GM12878 (cell line): Measurements from ENCODE around the gene SYPL2. TPM values are rescaled to one million over a fixed set of nuclear protein-coding genes. Genes with fewer than 3 reads are reported as not detected.

Experiments used
- ATAC-seq: fragments of 200-7000 bp; cut with Tn5 transposase; 3 replicates; pipeline ENCODE4 v1.9.1; 2020; ENCODE audit warnings: mild to moderate bottlenecking, moderate library complexity
- BruUV-seq: library from RNA; stranded (reverse); fragments of 400-500 nt; replicated peaks from 2 replicates; lab custom pipeline; 2021; lab: Mats Ljungman, UMichigan
- CTCF ChIA-PET: fragments of 300-600 bp; sonication (Branson Sonifier 250); formaldehyde crosslinking; extraction: SDS; loops from one replicate; lab custom pipeline; 2021; ENCODE audit warnings: inconsistent platforms; lab: Yijun Ruan, JAX
- POLR2A ChIA-PET: fragments of 350-600 bp; formaldehyde crosslinking; extraction: SDS; loops from one replicate; lab custom pipeline; 2021; ENCODE audit warnings: inconsistent platforms; lab: Charles Lee
- RAD21 ChIA-PET: fragments of 300-600 bp; sonication (Branson Sonifier 250); formaldehyde crosslinking; loops from one replicate; lab custom pipeline; 2023; ENCODE audit warnings: antibody characterized with exemption; ENCODE audit not compliant: unreplicated experiment; lab: Charles Lee
- SMC1A ChIA-PET: fragments of 300-600 bp; sonication (Branson Sonifier 250); formaldehyde crosslinking; loops from one replicate; lab custom pipeline; 2023; ENCODE audit not compliant: unreplicated experiment, uncharacterized antibody; lab: Charles Lee
- DNase-seq: peaks from one replicate; pipeline ENCODE4 v3.0.0-alpha.2; 2011; ENCODE audit warnings: low read depth, low spot score
- FAIRE-seq: peaks from 3 replicates; lab custom pipeline; 2011; peaks lifted over from hg19 to GRCh38; lab: Jason Lieb, UNC
- H2AFZ ChIP-seq: 2 replicates; pipeline ENCODE4 v1.6.0; 2011; ENCODE audit warnings: low read depth, low read length, control low read depth; ENCODE audit not compliant: control insufficient read depth
- H3K27ac ChIP-seq: 2 replicates; pipeline ENCODE4 v1.5.1; 2011; ENCODE audit warnings: control low read depth; ENCODE audit not compliant: control insufficient read depth, insufficient read depth
- H3K27me3 ChIP-seq, 2 experiments: replicated peaks in 1 of 2; 2 replicates each; pipeline versions ENCODE4 v1.6.0 to v1.6.1; 2011; ENCODE audit warnings: low read length in 1 of 2; ENCODE audit not compliant: control insufficient read depth in 2 of 2, insufficient read depth in 2 of 2
- H3K36me3 ChIP-seq, 2 experiments: 2 replicates each; pipeline ENCODE4 v1.5.1; 2011; ENCODE audit warnings: low read length in 1 of 2; ENCODE audit not compliant: control insufficient read depth in 2 of 2, insufficient read depth in 2 of 2
- H3K4me1 ChIP-seq: 2 replicates; pipeline ENCODE4 v1.6.1; 2011; ENCODE audit warnings: mild to moderate bottlenecking, low read length, moderate library complexity, mixed read lengths; ENCODE audit not compliant: control insufficient read depth, insufficient read depth
- H3K4me2 ChIP-seq: 2 replicates; pipeline ENCODE4 v1.6.0; 2011; ENCODE audit warnings: control low read depth; ENCODE audit not compliant: control insufficient read depth, insufficient read depth
- H3K4me3 ChIP-seq: fragments of 200-600 bp; sonication (generic); 2 replicates; pipeline ENCODE4 v1.5.1; 2016
- H3K79me2 ChIP-seq: 2 replicates; pipeline ENCODE4 v1.6.0; 2011; ENCODE audit warnings: low read length; ENCODE audit not compliant: control insufficient read depth, insufficient read depth
- H3K9ac ChIP-seq: 2 replicates; pipeline ENCODE4 v1.8.0; 2011; ENCODE audit warnings: low read length, control low read depth, mixed read lengths; ENCODE audit not compliant: control insufficient read depth, insufficient read depth
- H3K9me3 ChIP-seq: replicated peaks from 3 replicates; pipeline ENCODE4 v1.5.1; 2011; ENCODE audit warnings: mild to moderate bottlenecking, low read length; ENCODE audit not compliant: control insufficient read depth, insufficient read depth
- H4K20me1 ChIP-seq: 2 replicates; pipeline ENCODE4 v1.6.0; 2011; ENCODE audit not compliant: control insufficient read depth, insufficient read depth
- BCL11A ChIP-seq: IDR thresholded peaks from 2 replicates; pipeline ENCODE4 v1.6.1; 2011; ENCODE audit warnings: low read depth, low read length
- CEBPB ChIP-seq, 2 experiments: fragments of 150-350 bp in 1 of 2; IDR thresholded peaks; 2 replicates each; pipeline ENCODE4 v1.6.1; 2012 to 2014; ENCODE audit warnings: low read depth in 2 of 2, low read length in 2 of 2, borderline replicate concordance in 1 of 2, inconsistent platforms in 1 of 2
- EP300 ChIP-seq, 2 experiments: fragments of 150-350 bp in 1 of 2; IDR thresholded peaks; 2 replicates each; pipeline ENCODE4 v1.6.1; 2011 to 2012; ENCODE audit warnings: low read depth in 2 of 2, low read length in 2 of 2, borderline replicate concordance in 1 of 2, improper control_type of control experiment in 1 of 2, inconsistent platforms in 1 of 2; ENCODE audit not compliant: control insufficient read depth in 1 of 2
- JUND ChIP-seq: IDR thresholded peaks from 2 replicates; pipeline ENCODE4 v1.6.1; 2012; ENCODE audit warnings: low read depth, mild to moderate bottlenecking, low read length, improper control_type of control experiment, moderate library complexity
- NR2C1 ChIP-seq: fragments of 450-650 bp; IDR thresholded peaks from 2 replicates; pipeline ENCODE4 v1.6.1; 2017; ENCODE audit warnings: antibody characterized with exemption, mild to moderate bottlenecking, moderate library complexity
- POU2F2 ChIP-seq: IDR thresholded peaks from 3 replicates; pipeline ENCODE4 v1.6.1; 2011; ENCODE audit warnings: low read depth, mild to moderate bottlenecking, low read length, borderline replicate concordance
- RELA ChIP-seq: fragments of 450-650 bp; IDR thresholded peaks from 2 replicates; pipeline ENCODE4 v1.8.0; 2014; ENCODE audit warnings: borderline replicate concordance; ENCODE audit not compliant: partially characterized antibody
- REST ChIP-seq: IDR thresholded peaks from 2 replicates; pipeline ENCODE4 v1.6.1; 2012; ENCODE audit warnings: mild to moderate bottlenecking, low read depth, low read length
- TBL1XR1 ChIP-seq: IDR thresholded peaks from 2 replicates; pipeline ENCODE4 v1.6.1; 2012; ENCODE audit warnings: low read depth, low read length, improper control_type of control experiment
- TCF7 ChIP-seq: IDR thresholded peaks from 2 replicates; pipeline ENCODE4 v1.6.1; 2014; ENCODE audit warnings: antibody characterized with exemption, borderline replicate concordance
- YBX1 ChIP-seq: fragments of 450-650 bp; IDR thresholded peaks from 2 replicates; pipeline ENCODE4 v1.6.1; 2016; ENCODE audit warnings: antibody characterized with exemption
- WGBS: methylation state at CpG from one replicate; pipeline ENCODE4 v1.1.6; 2016; ENCODE audit warnings: low lambda C conversion rate; ENCODE audit not compliant: insufficient replicate concordance, insufficient coverage; ENCODE audit errors: missing lambda C conversion rate; 5-methylcytosine and 5-hydroxymethylcytosine counted together
- in situ Hi-C: fragments of 300-500 bp; cut with MboI; formaldehyde crosslinking; loops from 9 replicates; pipeline ENCODE4 v1.14.3; 2018; ENCODE audit warnings: mixed read lengths
- intact Hi-C: fragments of 100-400 bp; cut with micrococcal nuclease; formaldehyde crosslinking; loops from one replicate; pipeline ENCODE4 v1.14.2; 2022; ENCODE audit not compliant: unreplicated experiment
- polyA plus RNA-seq, 11 experiments: library from polyadenylated mRNA; depleted of rRNA in 4 of 11; unstranded in 6 of 11; stranded (reverse) in 5 of 11; fragments of >200 nt; fragmentation: Nextera tagmentation in 4 of 11; fragmentation: Illumina TruSeq in 1 of 11; extraction: Ambion mirVana in 4 of 11; extraction: Trizol in 1 of 11; gene quantifications; 1 replicate in 1 of 11; 2 replicates in 10 of 11; pipeline versions ENCODE4 v1.2.1 to v1.2.3, GENCODE V29; 2011 to 2016; ENCODE audit warnings: inconsistent platforms in 2 of 11, missing spikeins in 2 of 11, low read depth in 1 of 11
- total RNA-seq, 4 experiments: library from RNA; depleted of rRNA in 3 of 4; stranded (reverse); fragments of >200 nt in 3 of 4; fragmentation: Illumina TruSeq in 1 of 4; extraction: Trizol in 1 of 4; gene quantifications; 2 replicates each; pipeline versions ENCODE4 v1.2.1 to v1.2.3, GENCODE V29; 2013 to 2021
- TF ChIP-seq, protein P1 (sequence below), 3 experiments: IDR thresholded peaks in 2 of 3; conservative IDR thresholded peaks in 1 of 3; 2 replicates each; pipeline ENCODE4 v1.5.1; 2011; ENCODE audit warnings: low read depth in 3 of 3, low read length in 3 of 3, mild to moderate bottlenecking in 3 of 3, control low read depth in 2 of 3, moderate library complexity in 2 of 3, inconsistent platforms in 1 of 3, mixed read lengths in 1 of 3; ENCODE audit not compliant: control insufficient read depth in 2 of 3, insufficient read depth in 1 of 3; ENCODE audit errors: extremely low read depth in 1 of 3
- TF ChIP-seq, protein P2 (sequence below): IDR thresholded peaks from 2 replicates; pipeline ENCODE4 v1.6.1; 2012; ENCODE audit warnings: low read depth, low read length, improper control_type of control experiment

The SYPL2 gene
- total and polyA plus RNA-seq, 10 of the 15 experiments (the other 5 are each of a cell fraction or from before 2014, with no cell fraction given), result 0.04 to 0.11 (median 0.06) TPM; not detected in 3

GRCh38 chr1:109521002-109521951 lies 54.9 kb downstream of the SYPL2 start (continued):
- TF ChIP-seq BCL11A (no peak), YBX1 (no peak)
- TF ChIP-seq, all 136 proteins: peak for 0

- BruUV-seq, result no TSS peak
- intact Hi-C loops (no loop called here), in situ Hi-C loops (no loop called here)
- ATAC-seq (no peak), DNase-seq (no peak), FAIRE-seq (no peak)
- Histone ChIP-seq H3K27me3 (peaks cover 0 to 3% of the 10 kb centered on the region in 2 experiments; a peak in 3 of 4 replicates), H3K9me3 (no peaks in the 10 kb centered on the region), H3K4me1 (peaks cover 5% of the 10 kb centered on the region), H3K27ac (no peak overlapping the region), H3K79me2 (no peaks in the 10 kb centered on the region), H3K4me3 (no peak overlapping the region), H4K20me1 (no peaks in the 10 kb centered on the region), H3K4me2 (no peak overlapping the region), H2AFZ (no peak overlapping the region), H3K36me3 (no peaks in the 10 kb centered on the region), H3K9ac (no peak overlapping the region)
- ChIA-PET SMC1A (interaction anchor here (12.8 kb wide), 1 partner anchor 13 kb away, joined by 205 read pairs; the partner anchor contains the start of gene AMIGO1), CTCF (interaction anchor here (1.0 to 21.3 kb wide), 3 partner anchors 10 to 21 kb away, joined by 3 to 1280 read pairs (median 7); partner anchors contain the start of genes AMIGO1 and CYB561D1), RAD21 (interaction anchor here (1.0 to 1.2 kb wide), 2 partner anchors 8 to 13 kb away, joined by 3 read pairs; no protein-coding TSS in a partner anchor), POLR2A (no interaction called here)
- 45% methylated on average over 7 of the region's 7 CpGs for WGBS
- TF ChIP-seq TBL1XR1 (no peak), CEBPB (IDR thresholded peaks at IDR 0.05; ENCODE audit: borderline replicate concordance in 1 of 2, low read depth in 2 of 2, low read length in 2 of 2) (no peak), EP300 (IDR thresholded peaks at IDR 0.05; ENCODE audit: borderline replicate concordance in 1 of 2, control insufficient read depth in 1 of 2, low read depth in 2 of 2, low read length in 2 of 2) (no peak), TCF7 (no peak), REST (no peak), NR2C1 (no peak), RELA (no peak), POU2F2 (no peak), JUND (no peak)
- TF ChIP-seq, protein P1, sequence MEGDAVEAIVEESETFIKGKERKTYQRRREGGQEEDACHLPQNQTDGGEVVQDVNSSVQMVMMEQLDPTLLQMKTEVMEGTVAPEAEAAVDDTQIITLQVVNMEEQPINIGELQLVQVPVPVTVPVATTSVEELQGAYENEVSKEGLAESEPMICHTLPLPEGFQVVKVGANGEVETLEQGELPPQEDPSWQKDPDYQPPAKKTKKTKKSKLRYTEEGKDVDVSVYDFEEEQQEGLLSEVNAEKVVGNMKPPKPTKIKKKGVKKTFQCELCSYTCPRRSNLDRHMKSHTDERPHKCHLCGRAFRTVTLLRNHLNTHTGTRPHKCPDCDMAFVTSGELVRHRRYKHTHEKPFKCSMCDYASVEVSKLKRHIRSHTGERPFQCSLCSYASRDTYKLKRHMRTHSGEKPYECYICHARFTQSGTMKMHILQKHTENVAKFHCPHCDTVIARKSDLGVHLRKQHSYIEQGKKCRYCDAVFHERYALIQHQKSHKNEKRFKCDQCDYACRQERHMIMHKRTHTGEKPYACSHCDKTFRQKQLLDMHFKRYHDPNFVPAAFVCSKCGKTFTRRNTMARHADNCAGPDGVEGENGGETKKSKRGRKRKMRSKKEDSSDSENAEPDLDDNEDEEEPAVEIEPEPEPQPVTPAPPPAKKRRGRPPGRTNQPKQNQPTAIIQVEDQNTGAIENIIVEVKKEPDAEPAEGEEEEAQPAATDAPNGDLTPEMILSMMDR (IDR thresholded peaks at IDR 0.05 in 2 of 3, conservative IDR thresholded peaks at IDR 0.05 in 1 of 3; ENCODE audit: control insufficient read depth in 2 of 3, extremely low read depth in 1 of 3, insufficient read depth in 1 of 3, low read depth in 3 of 3, low read length in 3 of 3), result no peak
- TF ChIP-seq, protein P2, sequence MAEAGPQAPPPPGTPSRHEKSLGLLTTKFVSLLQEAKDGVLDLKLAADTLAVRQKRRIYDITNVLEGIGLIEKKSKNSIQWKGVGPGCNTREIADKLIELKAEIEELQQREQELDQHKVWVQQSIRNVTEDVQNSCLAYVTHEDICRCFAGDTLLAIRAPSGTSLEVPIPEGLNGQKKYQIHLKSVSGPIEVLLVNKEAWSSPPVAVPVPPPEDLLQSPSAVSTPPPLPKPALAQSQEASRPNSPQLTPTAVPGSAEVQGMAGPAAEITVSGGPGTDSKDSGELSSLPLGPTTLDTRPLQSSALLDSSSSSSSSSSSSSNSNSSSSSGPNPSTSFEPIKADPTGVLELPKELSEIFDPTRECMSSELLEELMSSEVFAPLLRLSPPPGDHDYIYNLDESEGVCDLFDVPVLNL, result no peak
Measured at GRCh38 chr1:109522026-109522425, 55.7 kb downstream of the SYPL2 start.
